Type B pancreatic cell (in vitro differentiated cells): ENCODE data around the gene JAKMIP1. TPM values are rescaled to one million over a fixed set of nuclear protein-coding genes. Genes with fewer than 3 reads are reported as not detected.

Experiments
- DNase-seq: peaks from one replicate; pipeline ENCODE4 v3.0.0; 2021; ENCODE audit warnings: mixed read lengths; ENCODE audit not compliant: unreplicated experiment; ENCODE audit errors: extremely low spot score
- H3K27ac Mint-ChIP-seq: 2 replicates; pipeline ENCODE4 v1.8.0; 2021; ENCODE audit warnings: mild to moderate bottlenecking, mixed read lengths
- H3K27me3 Mint-ChIP-seq: 2 replicates; pipeline ENCODE4 v1.8.0; 2021; ENCODE audit warnings: mixed read lengths
- H3K36me3 Mint-ChIP-seq: 2 replicates; pipeline ENCODE4 v1.8.0; 2021; ENCODE audit warnings: mixed read lengths
- H3K4me1 Mint-ChIP-seq: one replicate; pipeline ENCODE4 v1.8.0; 2021; ENCODE audit warnings: mixed read lengths; ENCODE audit not compliant: unreplicated experiment
- H3K4me3 Mint-ChIP-seq: 2 replicates; pipeline ENCODE4 v1.8.0; 2021; ENCODE audit warnings: mild to moderate bottlenecking, mixed read lengths
- H3K9me3 Mint-ChIP-seq: 2 replicates; pipeline ENCODE4 v1.8.0; 2021; ENCODE audit warnings: mixed read lengths
- CTCF ChIP-seq: fragments of 200-600 bp; sonication (generic); conservative IDR thresholded peaks from 2 replicates; pipeline ENCODE4 v1.5.0; 2021; ENCODE audit warnings: antibody characterized with exemption, mild to moderate bottlenecking
- total RNA-seq: library from RNA; stranded (reverse); gene quantifications from 2 replicates; pipeline ENCODE4 v1.2.1, GENCODE V29; 2021; ENCODE audit warnings: low replicate concordance

Gene JAKMIP1
- total RNA-seq, 1 donor from 2014 or later, result 0.89 TPM

DNA sequence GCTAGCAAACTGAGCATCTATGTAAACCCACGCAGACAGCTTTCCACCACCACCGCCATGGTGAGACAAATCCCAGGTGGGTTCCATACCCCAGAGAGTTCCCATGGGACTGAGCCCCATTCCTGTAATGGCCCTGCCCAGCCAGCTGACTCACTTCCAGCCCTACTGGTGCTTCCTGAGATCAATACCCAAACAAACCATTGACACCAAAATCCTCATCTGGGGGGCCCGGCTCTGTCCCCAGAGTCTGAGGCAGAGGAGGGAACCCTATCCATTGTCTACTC, 30.1 kb upstream of the JAKMIP1 start:
- no peak for TF ChIP-seq CTCF
- DNase-seq, result no peak
- Mint-ChIP-seq H3K27ac (no peak overlapping the region), H3K36me3 (no peaks in the 10 kb centered on the region), H3K27me3 (peaks cover 20% of the 10 kb centered on the region), H3K4me1 (no peaks in the 10 kb centered on the region), H3K9me3 (no peaks in the 10 kb centered on the region), H3K4me3 (no peak overlapping the region)

- Mint-ChIP-seq H3K4me1 (no peaks in the 10 kb centered on the region), H3K27ac (no peak overlapping the region), H3K36me3 (no peaks in the 10 kb centered on the region), H3K27me3 (peaks cover 22% of the 10 kb centered on the region), H3K4me3 (no peak overlapping the region), H3K9me3 (no peaks in the 10 kb centered on the region)
- DNase-seq, result no peak
- TF ChIP-seq CTCF, result no peak
Observed at GRCh38 chr4:6229671-6230501, 29.5 kb upstream of the JAKMIP1 start.

DNA sequence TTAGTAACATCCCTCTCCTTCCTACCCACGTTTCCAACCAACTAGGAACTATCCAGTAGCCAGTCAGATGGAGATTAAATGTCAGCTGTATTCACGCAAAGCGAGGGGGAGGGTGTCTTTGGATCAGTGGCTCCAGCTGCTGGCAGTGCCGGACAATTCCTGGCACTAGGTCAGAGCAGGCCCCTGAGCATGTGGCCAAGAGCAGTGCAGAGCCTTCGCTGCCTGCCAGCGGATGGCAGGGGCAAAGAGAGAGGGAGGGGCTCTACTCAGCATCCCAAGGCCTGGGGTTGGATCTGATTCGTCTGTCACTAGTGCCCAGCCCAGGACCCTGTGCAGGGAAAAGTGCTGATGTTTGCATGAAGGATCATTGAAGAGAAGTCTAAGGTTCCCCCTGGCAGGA, 28.7 kb upstream of the JAKMIP1 start:
- Mint-ChIP-seq H3K36me3 (no peaks in the 10 kb centered on the region), H3K4me3 (no peak overlapping the region), H3K9me3 (no peaks in the 10 kb centered on the region), H3K27ac (no peak overlapping the region), H3K4me1 (no peaks in the 10 kb centered on the region), H3K27me3 (peaks cover 26% of the 10 kb centered on the region)
- DNase-seq, result no peak
- TF ChIP-seq CTCF, result no peak

GRCh38 chr4:6228158-6229067, 28.1 kb upstream of the JAKMIP1 start:
- Mint-ChIP-seq H3K9me3 (no peaks in the 10 kb centered on the region), H3K4me1 (no peaks in the 10 kb centered on the region), H3K36me3 (no peaks in the 10 kb centered on the region), H3K27ac (no peak overlapping the region), H3K27me3 (peaks cover 33% of the 10 kb centered on the region), H3K4me3 (no peak overlapping the region)
- TF ChIP-seq CTCF, result no peak
- DNase-seq, result no peak

DNA sequence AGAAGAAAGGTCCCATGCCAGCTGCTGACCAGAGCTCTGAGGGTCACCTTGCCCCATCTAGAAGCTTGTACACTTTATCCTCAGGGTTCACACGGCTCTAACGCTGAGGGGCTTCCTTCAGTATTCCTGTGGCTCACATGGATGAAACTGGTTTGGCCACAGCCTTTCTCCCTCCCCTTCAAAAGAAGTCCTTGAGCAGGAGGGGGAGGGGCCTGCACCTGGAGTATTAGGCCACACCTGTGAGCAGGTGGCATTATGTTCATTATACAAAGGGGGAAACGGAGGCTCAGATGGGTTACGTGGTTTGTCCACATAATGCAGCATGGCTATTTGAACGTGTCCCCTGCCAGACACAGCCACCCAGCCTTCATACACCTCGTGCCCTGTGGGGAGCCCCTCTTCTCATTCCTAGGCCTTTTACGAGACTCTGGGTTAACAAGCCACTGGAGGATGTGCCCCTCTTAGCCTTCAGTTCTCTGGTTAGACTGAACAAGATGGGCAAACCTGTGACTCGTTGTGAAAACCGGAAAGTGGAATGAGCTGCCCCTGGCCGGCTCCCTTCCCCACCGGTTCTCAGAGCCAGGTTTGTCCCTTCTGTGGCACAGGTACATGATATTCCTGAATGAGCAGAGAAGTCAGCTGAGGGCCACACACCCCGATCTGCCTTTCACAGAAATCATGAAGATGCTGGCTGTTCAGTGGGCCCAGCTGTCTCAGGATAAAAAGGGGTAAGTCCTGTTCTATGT, 27.2 kb upstream of the JAKMIP1 start:
- TF ChIP-seq CTCF, result no peak
- no peaks in the 10 kb centered on the region for H3K36me3 Mint-ChIP-seq
- peaks cover 41% of the 10 kb centered on the region for H3K27me3 Mint-ChIP-seq
- no peak overlapping the region for H3K27ac Mint-ChIP-seq
- H3K4me1 Mint-ChIP-seq, result no peaks in the 10 kb centered on the region
- H3K9me3 Mint-ChIP-seq, result no peaks in the 10 kb centered on the region
- no peak overlapping the region for H3K4me3 Mint-ChIP-seq
- DNase-seq, result no peak
